HL-60/S4 treated with phorbol 12-myristate 13-acetate at 8.2 ng/mL for 4 days and 3 days (cell line): Measurements from ENCODE around the gene DYNC2H1.
"Not testable (repeated sequence)": the region's sequence is repeated elsewhere in the genome, so short reads cannot be mapped to it uniquely, and the experiment has no call there.

Experiments used
- in situ Hi-C: fragments of 300-500 bp; cut with MboI; formaldehyde crosslinking; loops from 2 replicates; pipeline ENCODE4 v1.15.0; 2022; ENCODE audit warnings: low sequenced_read_pairs

The DYNC2H1 gene

DNA sequence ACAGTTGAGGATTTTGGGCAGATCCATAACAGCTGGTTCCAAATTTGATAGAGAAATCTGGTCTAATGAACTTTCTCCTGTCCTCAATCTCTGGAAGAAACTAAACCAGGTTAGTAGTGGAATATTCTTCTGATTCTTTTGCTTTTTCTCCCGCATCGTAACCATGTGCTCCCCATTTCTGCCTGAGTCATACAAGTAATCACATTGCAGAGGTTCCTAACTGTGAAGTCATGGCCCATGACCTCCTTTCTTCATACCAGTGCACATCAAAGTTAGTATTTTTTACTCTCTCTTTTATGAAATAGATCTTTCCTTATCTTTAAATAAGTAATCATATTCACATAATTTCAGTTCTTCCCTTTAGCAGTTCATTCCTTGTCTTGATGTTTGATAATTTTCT, 249.0 kb downstream of the DYNC2H1 start:
- in situ Hi-C loops = no loop called here

DNA sequence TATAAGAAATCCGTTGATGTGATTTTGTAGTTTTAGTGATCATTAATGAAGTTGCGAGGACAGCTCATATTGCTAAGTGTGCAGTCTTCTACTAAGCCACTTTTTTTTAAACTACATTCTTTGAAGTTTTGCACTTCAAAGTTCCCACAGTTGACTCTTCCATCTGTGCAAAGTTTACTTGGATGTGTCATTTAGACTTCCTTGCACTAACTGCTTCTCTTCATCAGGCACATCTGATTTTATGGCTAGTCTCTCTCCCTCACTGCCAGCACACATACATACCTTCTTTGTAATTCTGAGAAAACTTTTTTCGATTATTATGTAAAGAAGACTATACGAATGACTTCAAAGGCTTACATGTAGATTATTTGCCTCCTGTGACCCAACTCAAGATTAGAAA, 250.0 kb downstream of the DYNC2H1 start:
- in situ Hi-C loops = no loop called here

DNA sequence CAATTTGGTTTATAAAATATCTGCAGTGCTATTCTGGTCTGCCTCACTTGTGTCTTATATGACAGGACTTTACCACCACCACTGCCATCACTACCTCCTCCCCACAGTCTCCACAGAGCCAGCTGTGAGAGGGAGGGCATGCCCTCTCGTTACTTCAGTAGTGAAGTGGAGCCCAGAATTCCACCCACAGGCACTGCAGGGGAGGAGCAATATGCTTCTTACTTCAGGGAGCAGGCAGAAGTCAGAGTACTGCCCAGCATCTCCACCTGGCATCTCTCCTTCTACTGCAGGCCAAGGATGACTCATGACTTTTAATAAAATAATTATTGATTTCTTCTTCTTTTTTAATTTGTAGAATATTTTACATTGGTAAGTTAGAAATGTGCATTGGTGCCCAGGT, 255.5 kb downstream of the DYNC2H1 start:
- in situ Hi-C loops = no loop called here

DNA sequence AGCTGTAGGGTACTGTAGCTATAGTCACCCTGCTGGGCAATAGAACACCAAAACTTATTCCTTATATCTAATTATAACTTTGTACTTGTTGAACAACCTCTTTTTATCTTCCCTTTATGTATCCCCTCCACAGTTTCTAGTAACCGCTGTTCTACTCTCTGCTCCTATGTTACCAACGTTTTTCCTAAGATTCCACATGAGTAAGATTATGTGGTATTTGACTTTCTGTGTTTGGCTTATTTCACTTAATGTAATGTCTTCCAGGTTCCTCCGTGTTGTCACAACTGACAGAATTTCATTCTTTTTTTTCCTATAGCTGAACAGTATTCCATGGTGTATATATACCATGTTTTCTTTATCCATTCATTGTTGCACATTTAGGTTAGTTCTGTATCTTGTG, 258.4 kb downstream of the DYNC2H1 start:
- in situ Hi-C loops = no loop called here

DNA sequence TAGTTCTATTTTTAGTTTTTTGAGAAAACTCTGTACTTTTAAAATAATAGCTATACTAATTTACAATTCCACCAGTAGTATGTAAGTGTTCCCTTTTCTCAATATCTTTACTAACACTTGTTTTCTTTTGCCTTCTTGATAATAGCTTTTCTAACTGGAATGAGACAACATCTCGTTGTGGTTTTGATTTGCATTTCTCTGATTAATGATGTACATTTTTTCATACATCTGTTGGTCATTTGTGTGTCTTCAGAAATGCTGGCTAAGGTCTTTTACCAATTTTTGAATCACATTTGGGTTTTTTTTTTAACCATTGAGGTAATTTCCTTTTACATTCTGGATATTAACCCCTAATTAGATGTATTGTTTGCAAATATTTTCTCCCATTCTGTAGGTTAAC, 258.9 kb downstream of the DYNC2H1 start:
- in situ Hi-C loops = no loop called here

DNA sequence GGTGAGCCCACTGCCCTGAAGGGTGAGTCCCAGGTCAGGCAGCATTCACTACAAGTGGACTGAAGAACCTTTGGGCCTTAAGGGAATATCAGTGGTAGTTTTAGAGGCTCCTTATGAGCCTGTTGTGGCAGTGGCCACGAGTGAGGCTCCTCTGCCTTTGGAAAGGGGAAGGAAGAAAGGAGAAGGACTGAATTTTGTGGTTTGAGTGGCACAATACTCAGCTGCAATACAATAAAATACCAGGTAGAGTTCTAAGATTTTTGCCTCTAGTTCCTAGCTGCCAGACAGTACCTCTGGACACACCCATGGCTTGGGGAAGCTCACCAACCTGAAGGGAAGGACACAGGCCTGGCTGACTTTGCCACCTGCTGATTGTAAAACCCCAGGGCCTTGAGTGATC, 260.9 kb downstream of the DYNC2H1 start:
- in situ Hi-C loops = no loop called here

DNA sequence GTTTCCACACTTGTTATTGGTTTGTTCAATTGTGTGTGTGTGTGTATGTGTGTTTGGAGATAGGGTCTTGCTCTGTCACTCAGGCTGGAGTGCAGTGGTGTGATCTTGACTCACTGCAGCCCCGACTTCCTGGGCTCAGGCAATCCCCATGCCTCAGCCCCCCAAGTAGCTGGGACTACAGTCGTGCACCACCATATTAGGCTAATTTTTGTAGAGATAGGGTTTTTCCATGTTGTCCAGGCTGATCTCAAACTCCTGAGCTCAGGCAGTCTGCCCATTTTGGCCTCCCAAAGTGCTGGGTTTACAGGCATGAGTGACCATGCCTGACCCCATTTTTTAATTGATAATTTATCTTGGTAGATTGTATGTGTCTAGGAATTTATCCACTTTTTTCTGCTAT, 263.7 kb downstream of the DYNC2H1 start:
- in situ Hi-C loops = no loop called here

DNA sequence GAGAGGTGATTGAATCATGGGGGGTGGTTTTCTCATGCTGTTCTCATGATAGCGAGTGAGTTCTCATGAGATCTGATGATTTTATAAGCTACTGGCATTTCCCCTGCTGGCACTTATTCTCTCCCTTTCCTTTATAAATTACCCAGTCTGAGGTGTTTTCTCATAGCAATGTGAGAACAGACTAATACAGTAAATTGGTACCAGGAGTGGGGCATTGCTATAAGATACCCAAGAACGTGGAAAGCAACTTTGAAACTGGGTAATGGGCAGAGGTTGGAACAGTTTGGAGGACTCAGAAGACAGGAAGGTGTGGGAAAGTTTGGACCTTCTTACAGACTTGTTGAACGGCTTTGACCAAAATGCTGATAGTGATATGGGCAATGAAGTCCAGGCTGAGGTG, 265.0 kb downstream of the DYNC2H1 start:
- in situ Hi-C loops = not testable (repeated sequence)

DNA sequence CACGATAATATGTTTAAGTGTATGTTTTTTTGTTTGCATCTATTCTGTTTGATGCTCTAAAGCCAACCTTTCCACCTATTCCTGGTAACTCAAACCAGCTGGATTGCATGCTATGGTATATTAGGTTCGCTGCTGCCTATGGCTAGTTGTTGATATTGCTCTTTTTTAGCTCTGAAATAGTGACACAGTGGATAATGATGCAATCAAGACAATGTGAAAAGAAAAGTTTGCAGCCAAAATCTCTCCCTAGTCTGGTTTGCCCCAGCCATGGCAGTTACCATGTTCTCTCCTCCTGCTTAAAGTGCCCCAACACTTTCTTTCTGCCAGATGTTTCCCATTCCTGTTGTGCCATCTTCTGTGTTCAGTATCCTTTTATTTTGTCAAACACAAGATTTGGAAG, 269.7 kb downstream of the DYNC2H1 start:
- in situ Hi-C loops = no loop called here

DNA sequence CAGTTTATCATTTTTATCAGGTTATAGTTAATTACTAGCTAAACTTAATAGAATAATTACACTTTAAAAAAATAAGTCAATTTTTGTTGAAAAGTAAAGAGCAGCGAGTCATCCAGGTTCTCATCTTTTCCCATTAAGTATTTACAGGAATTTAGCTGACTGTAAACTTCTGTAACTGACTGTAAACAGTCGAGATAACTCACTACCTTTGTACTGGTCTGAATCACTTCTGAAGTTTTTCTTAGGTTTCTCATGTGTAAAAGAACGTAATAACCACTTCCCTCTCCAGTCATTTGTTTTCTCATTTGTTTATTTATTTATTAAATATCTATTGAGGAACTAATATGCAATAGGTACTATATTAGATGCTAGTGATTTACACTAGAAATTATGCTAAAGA, 270.8 kb downstream of the DYNC2H1 start:
- in situ Hi-C loops = no loop called here

DNA sequence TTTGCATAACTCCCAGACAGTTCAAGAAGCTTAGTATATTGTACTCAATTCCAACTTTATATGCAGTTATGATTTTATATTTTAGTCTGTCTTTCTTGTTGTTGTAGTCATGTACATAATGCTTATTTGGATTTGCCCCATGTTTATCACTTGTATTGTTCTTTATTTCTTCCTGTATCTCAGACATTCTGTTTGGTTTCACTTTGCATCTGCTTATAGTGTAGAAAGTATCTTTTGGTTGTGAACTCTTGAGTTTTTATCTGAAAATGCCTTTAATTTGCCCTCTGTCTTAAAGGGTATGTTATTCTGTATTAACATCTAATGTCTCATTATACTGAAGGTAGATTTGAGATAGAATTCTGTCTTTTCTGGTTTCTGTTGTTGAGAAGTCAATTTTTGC, 275.4 kb downstream of the DYNC2H1 start:
- in situ Hi-C loops = no loop called here

DNA sequence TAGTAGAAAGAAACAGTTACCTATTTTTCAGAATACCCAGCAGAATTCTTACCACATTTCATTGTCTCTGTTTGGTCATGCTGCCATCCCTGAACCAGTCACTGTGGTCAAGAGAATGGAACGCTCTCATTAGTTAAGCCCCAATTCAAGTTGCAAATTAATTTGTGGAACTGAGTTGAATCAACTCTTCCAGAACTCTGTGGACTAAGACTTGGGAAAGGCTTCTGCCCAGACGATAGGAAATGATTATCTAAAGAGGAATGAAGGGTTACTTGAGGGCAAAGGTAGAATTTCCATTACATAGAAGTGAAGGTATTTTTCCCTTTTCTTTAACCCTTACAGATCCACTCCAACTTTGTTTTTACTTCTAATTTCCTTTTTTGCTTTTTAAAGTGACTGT, 286.4 kb downstream of the DYNC2H1 start:
- in situ Hi-C loops = no loop called here

DNA sequence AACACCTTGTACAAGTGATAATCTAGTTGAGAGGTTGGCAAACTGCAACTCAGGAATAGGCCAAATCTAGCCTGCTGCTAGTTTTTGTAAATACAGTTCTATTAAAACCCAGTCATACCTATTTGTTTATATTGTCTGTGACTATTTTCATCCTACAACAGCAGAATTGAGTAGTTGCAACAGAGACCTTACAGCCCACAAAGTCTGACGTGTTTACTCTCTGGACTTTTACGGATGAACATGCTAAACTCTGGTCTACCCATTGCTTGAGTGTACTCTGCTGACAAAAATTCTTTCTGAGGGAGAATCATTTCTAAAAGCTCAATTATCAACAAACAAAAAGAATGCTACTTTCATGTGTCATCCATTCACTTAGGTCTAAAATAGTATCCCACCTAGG, 287.0 kb downstream of the DYNC2H1 start:
- in situ Hi-C loops = no loop called here

DNA sequence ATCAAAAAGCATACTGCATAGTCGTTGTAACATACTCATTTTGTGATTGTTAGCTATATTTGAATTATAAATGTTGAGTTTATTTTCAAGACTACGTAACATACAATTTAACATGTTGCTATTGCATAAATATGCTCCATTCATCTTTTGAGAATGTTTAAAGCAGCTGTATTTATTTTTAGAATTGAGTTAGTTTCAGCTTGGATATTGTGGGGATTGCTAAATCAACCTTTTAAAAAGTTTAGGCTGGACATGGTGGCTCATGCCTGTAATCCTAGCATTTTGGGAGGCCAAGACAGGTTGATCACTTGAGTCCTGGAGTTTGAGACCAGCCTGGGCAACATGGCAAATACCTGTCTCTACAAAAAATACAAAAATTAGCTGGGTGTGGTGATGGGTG, 288.1 kb downstream of the DYNC2H1 start:
- in situ Hi-C loops = no loop called here

DNA sequence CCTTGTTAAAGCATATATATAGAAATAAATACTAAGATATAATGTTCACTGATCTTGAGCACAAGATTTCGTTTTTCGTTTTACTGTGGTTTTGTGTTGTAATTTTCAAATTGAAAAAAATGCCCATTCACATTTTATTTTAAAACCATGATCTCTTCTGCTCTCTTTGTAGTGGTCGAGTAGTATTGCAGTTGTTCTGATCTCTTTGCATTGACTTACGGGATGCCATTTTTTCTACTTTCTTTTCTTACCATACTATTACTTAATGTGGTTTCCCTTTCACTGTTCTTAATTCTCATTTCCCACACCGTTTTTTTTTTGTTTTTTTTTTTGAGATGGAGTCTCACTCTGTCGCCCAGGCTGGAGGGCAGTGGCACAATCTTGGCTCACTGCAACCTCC, 289.6 kb downstream of the DYNC2H1 start:
- in situ Hi-C loops = no loop called here

DNA sequence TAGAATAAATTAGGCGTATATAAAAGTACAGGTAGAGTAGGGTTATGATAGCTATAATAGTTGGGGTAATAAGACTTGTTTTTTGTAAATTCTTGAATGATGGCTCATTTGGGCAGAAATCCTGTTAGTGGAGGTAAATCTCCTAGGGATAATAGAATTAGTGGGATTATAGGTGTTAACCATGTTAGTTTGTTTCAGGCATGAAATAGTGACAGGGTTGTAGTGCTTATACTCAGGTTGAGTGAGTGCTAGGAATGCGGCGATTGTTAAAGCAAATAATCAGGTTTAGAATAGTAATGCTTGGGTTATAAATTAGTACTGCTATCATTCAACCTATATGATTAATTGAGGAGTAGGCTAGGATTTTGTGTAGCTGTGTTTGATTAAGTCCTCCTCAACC, 297.1 kb downstream of the DYNC2H1 start:
- in situ Hi-C loops = no loop called here

DNA sequence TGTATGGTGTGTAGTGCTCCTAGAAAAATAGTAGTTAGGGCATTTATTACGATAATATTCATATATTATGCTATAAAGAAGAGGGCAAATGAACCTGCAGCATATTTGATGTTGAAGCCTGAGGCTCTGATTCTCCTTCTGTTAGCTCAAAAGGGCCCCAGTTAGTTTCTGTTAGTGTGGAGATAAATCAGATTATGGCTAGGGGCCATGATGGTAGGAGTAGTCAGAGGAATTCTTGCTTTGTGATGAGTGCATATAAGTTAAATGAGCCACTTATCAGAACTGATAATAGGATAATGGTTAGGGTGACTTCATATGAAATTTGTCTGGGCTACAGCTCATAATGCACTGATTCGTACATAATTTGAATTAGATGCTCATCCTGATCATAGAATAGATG, 298.4 kb downstream of the DYNC2H1 start:
- in situ Hi-C loops = no loop called here

DNA sequence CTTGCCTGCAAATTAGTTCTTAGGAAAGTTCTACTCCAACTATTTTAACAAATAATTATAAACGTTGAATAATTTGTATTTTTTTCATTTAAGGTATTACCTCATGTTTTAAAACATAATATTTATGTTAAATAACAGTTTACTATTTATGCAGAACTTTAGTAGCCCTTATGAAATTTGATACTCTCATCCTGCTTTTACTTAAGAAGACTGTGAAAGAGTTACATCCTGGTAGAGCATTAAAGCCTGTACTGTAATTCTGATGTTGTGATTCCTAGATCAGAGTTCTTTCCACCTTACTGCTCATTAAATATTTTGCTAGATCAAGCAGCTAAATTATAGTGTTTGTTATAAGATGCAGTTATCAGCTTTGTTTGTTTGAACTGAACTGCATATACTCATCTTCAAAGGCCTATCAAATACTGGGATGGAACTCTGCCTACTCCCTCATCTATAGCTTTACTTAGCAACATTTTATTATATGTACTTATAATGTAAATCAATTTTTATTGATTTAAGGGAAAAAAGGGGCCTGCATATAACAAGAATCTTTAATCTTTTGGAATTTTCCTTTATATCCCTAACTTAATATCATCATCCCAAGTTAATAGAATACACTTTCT, 304.2 kb downstream of the DYNC2H1 start:
- in situ Hi-C loops = no loop called here

DNA sequence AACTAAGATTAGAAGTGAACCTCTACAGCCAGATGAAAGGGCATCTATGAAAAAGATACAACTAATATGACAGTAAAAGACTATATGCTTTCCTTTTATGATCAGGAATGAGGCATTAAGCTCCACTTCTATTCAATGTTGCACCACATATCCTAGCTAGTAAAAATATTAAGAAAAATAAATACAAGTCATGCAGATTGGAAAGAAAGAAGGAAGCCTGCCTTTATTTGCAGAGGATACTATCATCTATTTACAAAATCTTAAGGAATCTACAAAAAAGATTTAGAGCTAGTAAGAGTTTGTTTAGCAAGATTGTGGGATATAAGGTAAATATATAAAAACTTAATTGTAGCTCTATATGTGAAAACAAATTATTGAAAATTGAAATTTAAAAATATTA, 308.8 kb downstream of the DYNC2H1 start:
- in situ Hi-C loops = no loop called here

DNA sequence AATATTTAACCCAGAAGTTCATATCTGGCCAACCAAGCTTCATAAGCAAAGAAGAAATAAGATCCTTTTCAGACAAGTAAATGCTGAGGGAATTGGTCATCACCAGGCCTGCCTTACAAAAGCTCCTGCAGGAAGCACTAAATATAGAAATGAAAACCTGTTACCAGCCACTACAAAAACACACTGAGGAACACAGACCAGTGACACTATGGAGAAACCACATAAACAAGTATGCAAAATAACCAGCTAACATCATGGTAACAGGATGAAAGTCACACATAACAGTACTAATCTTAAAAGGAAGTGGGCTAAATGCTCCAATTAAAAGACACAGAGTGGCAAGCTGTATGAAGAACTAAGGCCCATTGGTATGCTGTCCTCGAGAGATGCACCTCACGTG, 311.4 kb downstream of the DYNC2H1 start:
- in situ Hi-C loops = no loop called here

DNA sequence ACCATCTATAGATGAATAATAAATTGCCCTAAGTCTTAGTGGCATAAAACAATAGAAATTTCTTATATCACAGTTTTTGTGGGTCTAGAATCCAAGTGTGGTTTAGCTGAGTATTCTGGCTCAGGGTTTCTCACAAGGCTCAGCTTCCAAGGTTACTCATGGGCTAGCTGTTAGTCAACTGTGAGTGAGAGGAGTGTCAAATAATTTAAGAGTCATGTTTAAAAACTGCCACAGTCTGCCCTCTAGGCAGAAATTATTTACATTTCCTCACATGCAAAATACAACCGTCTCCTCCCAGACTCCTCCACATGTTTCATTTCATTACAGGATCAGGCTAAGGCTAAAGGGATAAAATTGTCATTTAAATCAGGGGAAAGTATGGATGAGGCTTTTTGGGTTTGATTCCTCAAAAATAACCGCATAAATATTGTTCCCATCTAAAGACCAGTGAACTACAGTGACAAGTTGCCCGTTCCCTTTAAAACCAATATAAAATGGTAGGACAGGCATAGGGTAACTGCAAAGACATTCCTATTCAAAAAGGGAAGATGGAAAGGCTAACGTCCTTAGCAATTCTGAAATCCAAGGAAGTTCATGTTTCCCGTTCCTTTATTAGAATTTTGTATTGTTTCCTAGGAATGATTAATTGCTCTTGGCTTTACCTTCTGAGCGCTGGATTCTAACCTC, 324.3 kb downstream of the DYNC2H1 start:
- in situ Hi-C loops = no loop called here

DNA sequence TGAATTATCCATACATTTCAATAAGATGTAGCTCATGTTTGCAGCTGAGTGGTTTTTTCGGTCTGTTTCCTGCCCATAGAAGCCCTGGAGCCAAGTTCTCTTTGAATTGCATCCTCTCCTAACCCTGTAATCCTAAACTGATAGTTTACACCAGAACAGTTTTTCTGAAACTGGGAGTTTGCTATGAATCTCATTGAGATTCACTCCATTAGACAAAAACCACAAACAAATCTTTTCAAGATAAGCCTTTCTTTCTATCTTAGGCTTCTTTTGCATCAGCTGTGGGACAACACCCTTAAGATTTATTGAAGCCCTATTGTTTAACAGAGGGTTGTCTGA, 324.8 kb downstream of the DYNC2H1 start:
- in situ Hi-C loops = no loop called here

DNA sequence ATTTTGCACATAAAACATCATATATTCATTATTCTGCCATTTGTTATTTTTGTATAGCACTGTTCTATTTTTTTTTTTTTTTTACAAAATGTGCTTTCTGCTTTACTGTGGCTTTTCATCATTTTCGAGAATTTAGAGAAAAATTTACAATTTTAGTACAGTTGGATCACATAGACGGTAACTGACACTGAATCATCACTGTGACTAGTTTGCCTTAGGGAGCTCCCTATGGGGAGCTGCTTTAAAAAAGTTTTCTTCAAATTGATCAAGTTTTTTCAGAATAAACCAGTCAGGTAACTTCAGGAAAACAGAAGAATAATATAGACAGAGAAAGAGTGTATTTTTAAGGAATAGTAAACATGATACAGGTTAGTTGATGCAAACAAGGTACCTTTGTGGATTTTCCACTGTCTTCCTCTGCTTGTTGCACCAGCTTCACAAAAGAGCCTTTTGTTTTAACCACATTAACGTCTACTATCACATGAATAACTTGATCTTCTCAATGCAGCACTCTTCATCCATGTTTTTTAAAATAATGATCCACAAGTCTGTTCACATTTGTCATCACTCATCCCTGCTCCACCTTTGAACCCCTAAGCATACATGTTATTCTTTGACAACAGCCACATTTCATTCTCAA, 327.0 kb downstream of the DYNC2H1 start:
- in situ Hi-C loops = no loop called here
